ENCODE data around the gene RNF169.
"Not testable (repeated sequence)": the region's sequence is repeated elsewhere in the genome, so short reads cannot be mapped to it uniquely, and the experiment has no call there.

RNF169 gene

DNA sequence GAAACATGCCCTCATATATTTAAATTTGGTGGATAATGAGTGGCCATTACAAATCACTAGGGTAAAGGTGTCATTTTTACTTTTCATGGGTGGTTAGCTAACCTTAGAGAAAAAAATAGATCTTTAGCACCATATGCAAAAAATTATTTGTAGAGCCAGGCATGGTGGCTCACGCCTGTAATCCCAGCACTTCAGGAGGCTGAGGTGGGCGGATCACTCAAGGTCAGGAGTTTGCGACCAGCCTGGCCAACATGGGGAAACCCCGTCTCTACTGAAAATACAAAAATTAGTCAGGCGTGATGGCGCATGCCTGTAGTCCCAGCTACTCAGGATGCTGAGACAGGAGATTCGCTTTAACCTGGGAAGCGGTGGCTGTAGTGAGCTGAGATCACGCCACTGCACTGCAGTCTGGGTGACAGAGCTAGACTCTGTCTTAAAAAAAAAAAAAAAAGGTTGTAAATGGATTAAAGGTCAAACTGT, 19.6 kb downstream of the RNF169 start:
- not testable (repeated sequence) for DNase-seq (ENCODE audit: low spot score)

GRCh38 chr11:74769055-74769707, 20.5 kb downstream of the RNF169 start:
- no peak for DNase-seq (ENCODE audit: low spot score)

DNA sequence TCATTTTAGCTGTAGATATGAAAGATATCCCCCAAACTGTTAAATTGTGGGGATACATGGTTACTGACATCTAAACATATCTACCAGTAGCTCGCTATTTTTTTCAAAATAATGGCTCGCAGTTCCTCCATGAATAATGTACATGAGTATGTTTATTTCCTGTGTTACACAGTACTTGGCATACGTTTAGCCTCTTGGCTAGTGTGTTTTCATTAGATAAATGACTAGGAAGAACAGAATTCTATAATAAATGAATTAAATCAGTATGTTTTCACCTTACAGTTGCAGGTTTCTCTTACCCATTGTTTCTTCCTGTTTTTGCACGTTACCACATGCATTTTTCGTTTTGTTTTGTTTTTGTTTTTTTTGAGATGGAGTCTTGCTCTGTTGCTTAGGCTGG, 21.8 kb downstream of the RNF169 start:
- DNase-seq (ENCODE audit: low spot score), result no peak

GRCh38 chr11:74771139-74771538, 22.5 kb downstream of the RNF169 start:
- no peak for DNase-seq (ENCODE audit: low spot score)

DNA sequence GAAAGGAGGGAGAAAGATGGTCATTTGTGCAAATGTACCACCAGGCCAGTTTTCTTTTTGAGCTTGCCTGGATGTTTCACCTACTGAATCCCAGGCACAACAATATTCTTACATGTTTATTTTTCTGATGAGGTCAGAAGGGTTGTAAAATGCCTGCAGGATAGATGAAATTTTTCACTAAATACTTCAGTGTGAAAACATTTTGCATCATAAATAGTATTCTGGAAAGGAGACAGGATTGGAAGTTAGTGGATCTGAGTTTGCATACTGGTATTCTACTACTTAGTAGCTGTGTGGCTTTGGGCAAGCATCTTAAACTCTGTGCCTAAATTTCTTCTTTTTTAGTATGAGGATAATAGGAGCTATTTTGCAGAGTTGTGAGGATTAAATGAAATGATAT, 24.8 kb downstream of the RNF169 start:
- no peak for DNase-seq (ENCODE audit: low spot score)

DNA sequence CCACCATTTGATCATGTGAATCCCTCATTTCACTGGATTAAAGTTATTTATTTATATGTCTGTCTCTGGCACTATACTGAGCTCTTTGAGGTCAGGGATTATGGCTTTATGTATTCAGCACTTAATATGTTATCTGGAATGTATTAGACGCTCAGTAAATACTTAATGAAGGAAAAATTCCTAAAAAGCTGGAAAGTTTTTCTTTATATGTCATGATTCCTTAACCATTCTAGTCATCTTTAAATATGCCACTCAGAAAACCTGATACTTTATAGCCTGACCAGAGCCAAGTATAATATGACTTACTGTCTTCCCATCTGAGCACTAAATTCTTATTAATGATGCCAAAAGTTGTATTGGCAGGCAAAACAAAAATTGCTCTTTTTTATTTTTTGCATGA, 27.1 kb downstream of the RNF169 start:
- DNase-seq (ENCODE audit: low spot score), result no peak

DNA sequence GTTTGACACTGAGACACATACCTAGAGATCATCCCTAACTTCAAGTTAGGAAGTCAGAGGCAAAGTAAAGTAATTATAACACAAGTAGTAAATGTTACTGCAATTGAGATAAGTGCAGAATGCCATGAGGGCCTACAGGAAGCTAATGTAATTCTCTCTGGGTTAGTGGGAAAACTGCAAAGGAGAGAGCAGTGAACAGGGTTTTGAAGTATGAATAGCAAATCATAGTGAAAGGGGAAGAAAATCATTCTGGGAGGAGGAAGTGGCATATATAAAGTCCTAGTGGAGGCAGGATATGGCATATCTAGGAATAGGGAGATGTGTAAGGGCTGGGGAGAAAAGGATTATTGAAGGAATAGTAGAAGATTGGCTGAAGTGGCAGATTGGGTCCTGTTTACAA, 27.9 kb downstream of the RNF169 start:
- no peak for DNase-seq (ENCODE audit: low spot score)

DNA sequence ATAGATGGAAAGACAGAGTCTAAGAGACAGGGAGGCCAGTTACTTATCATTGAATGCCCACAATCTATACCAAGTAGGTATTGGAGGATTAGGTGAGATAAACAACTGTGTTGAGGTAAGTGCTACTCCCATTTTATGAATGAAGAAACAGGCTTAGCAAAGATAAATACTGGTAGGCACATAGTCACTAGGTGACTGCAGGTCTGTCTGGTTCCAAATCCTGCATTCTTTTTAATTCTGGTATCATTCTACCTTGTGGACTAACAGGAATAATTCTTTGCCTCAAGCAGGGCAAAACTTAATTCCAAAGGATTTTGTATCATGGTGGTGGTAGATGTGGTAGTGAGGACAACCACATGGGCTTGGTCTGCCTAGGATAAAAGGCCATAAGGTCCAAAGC, 28.4 kb downstream of the RNF169 start:
- no peak for DNase-seq (ENCODE audit: low spot score)

- DNase-seq (ENCODE audit: low spot score), result no peak
Observed at GRCh38 chr11:74777877-74778276, 29.2 kb downstream of the RNF169 start.

GRCh38 chr11:74778581-74778980, 29.9 kb downstream of the RNF169 start:
- no peak for DNase-seq (ENCODE audit: low spot score)

- no peak for DNase-seq (ENCODE audit: low spot score)
Observed at GRCh38 chr11:74780248-74781005, 31.8 kb downstream of the RNF169 start.

- no peak for DNase-seq (ENCODE audit: low spot score)
Observed at GRCh38 chr11:74783241-74783871, 34.7 kb downstream of the RNF169 start.

- no peak for DNase-seq (ENCODE audit: low spot score)
Observed at GRCh38 chr11:74784234-74784633, 35.6 kb downstream of the RNF169 start.

DNA sequence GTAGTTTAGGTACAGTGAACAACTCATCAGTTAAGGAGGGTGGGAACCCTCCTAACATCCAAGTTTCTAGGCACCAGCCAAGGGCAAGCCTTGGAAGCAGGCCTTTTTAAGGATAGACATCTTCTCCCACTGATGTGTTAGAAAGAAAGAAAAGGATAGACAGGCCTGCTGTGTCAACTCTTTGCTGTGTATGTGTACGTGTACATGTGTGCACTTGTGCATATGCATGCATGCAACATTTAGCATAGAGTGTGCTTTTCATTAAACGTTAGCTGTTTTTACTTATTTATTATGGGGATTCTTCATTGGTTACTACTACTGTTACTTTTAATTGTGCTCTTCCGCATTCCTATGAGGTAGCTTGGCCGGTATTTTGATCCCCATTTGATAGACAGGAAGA, 36.1 kb downstream of the RNF169 start:
- no peak for DNase-seq (ENCODE audit: low spot score)

DNA sequence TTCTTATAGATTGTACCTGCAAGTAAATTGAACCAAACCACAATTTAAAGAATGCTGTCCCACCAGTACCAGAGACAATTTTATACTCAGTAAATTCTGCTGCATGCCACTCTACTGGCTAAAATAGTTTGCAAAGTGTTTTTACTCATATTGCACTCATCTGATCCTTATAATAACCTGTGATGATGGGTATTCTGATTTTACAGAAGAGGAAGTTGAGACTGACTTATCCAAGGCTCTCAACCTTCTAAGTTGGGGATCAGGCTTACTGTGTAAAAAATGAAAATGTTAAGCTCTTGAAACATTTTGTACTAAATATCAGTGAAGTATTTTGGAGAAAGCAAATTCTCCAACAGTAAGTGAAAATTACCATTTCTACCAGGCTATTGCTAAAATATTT, 37.9 kb downstream of the RNF169 start:
- DNase-seq (ENCODE audit: low spot score), result no peak

DNA sequence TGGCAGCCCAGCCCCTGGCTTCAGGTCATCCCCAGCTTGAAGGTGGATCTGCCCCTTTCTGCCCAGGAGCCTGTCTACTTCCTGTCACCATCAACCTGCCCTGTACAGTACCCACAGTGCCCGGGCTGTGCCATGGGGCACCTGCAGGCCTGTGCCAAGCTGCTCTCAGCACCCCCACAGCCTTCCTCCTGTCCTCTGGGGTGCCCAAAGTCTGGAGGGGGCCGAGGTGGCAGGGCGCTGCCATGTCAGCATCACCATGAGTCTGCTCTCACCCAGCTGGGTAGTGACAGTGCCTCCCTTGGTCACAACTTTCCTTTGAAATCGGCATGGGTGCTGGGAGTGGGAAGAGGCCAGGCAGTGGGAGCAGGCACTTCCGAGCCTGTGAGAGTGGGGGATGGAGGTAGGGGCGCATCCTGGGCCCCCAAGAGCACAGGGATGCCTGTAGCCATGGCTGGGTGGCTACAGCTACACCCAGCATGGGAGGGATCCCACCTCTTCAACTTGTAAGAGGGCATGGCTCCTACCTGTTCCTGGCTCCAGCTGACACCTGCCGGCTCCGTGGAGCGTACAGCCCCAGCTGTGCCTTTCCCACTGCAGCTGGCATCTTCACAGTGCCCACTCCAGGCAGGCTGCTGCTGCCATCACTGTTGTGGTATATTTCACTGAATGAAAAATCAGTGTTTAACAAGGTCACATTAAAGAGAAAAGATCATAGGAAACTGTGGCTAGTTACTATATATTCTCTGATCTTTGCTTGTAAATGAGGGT, 42.9 kb downstream of the RNF169 start:
- DNase-seq (ENCODE audit: low spot score), result no peak

DNA sequence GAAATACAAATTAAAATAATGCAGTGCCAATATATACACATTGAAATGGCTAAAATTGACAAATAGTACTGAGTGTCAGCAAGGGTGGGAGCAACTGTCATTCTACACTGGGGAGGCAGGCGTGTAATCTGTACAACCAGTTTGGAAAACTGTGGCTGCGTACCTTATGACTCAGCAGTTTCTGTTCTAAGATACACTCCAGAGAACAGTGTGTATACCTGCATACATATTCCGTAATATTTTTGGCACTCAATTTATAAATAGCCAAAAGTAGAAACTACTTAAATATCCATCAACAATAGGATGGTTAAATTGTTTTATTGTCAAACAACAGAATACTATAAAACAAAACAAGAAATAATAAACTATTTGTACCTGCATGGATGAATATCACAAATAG, 57.6 kb downstream of the RNF169 start:
- DNase-seq (ENCODE audit: low spot score), result no peak

GRCh38 chr11:74809801-74810200, 61.2 kb downstream of the RNF169 start:
- no peak for DNase-seq (ENCODE audit: low spot score)

DNA sequence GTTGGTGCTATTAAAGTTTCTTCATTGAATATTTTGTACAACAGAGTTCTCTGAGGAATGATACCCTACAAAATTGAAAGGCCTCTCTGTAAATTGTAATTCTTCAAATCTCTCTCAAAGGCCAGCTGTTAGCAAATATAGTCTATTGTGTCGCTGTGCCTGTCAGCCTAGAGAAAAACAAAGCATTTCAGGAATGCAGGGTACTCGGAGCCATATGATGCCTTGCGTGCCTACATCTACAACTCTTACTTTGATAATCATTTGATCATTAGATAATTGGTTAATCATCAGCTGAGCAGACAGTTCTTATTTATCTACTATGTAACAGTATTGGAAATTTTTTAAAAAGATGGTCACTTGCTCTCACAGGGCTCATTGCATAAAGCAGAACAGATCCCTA, 67.3 kb downstream of the RNF169 start:
- no peak for DNase-seq (ENCODE audit: low spot score)

DNA sequence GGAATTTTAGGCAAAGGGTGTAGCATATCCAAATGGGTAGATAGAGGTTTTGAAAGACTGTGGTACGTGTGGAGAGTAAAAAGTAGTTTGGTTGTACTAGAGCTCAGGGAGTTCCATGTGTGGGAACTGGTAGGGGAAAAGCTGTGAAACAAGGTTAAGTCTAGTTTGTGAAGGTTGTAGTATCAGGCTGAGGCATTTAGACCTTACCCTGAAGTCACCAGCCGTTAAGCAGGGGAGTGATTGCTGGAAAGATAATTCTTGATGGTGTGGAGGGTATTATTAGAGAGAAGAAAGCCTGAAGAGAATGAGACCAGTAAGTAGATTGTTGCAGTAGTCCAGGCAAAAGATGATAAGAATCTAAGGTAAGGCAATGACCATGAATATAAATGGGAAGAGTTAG, 68.0 kb downstream of the RNF169 start:
- DNase-seq (ENCODE audit: low spot score), result no peak

DNA sequence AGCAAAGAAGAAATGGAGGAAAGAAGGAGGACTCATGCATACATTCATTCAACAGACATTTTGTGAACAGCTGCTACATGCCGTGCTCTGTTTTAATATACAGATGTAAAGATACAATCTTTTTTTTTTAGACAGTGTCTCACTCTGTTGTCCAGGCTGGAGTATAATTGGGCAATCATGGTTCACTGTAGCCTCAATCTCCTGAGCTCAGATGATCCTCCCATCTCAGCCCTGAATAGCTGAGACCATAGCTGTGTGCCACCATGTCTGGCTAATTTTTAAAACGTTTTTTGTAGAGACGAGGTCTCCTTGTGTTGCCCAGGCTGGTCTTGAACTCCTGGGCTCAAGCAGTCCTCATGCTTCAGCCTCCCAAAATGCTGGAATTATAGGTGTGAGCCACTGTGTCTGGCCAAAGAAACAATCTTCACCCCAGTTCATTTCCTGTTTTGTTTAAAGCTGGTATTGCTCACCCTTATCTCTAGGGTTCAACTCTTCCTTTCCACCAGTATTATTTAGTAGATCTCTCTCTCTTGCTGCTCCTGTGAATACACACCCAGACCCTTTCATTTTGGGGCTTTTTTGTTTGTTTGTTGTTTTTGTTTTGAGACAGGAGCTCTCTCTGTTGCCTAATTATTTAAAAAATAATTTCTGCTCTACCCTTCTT, 69.8 kb downstream of the RNF169 start:
- DNase-seq (ENCODE audit: low spot score), result no peak

DNA sequence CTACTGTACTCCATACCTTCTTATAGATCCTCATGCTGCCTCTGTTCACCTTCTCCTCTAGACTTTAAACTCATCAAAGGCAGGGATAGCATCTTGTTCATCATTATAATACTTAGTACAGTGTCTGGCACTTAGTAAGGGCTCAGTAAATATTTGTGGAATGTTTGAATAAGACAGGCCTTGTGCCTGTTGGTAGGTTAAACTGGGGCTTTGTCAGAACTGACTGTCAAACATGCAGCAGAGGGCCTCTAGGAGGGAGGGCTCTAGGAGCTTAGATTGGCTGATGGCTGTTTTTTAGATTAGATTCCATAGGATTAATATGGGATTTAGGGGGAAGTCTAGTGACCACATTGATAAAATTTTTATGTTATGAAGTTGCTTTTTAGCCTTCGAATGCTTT, 70.8 kb downstream of the RNF169 start:
- no peak for DNase-seq (ENCODE audit: low spot score)

Measured in cerebellar cortex (tissue), 1 donor.